ENCODE data around the gene XRCC2.

DNA sequence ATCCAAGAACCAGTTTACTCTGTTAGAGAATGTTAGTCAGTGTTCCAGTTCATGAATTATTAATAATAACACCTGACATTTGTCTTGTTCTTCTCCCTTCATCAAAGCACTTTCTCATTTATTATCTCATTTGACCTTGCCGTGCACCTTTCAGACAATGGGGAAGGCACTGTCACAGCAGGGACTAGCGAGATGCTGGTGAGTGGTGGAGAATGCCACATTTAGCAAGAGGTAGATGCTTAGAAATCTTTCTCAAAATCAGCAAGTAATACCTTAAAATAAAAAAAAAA lies 34.2 kb upstream of the XRCC2 start:
- TF ChIP-seq, protein P1, sequence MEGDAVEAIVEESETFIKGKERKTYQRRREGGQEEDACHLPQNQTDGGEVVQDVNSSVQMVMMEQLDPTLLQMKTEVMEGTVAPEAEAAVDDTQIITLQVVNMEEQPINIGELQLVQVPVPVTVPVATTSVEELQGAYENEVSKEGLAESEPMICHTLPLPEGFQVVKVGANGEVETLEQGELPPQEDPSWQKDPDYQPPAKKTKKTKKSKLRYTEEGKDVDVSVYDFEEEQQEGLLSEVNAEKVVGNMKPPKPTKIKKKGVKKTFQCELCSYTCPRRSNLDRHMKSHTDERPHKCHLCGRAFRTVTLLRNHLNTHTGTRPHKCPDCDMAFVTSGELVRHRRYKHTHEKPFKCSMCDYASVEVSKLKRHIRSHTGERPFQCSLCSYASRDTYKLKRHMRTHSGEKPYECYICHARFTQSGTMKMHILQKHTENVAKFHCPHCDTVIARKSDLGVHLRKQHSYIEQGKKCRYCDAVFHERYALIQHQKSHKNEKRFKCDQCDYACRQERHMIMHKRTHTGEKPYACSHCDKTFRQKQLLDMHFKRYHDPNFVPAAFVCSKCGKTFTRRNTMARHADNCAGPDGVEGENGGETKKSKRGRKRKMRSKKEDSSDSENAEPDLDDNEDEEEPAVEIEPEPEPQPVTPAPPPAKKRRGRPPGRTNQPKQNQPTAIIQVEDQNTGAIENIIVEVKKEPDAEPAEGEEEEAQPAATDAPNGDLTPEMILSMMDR (conservative IDR thresholded peaks at IDR 0.05), result no peak
- TF ChIP-seq ZFX (IDR thresholded peaks at IDR 0.05), result no peak
